Measurements from ENCODE around the gene IFNL4. TPM values are rescaled to one million over a fixed set of nuclear protein-coding genes. Genes with fewer than 3 reads are reported as not detected.

IFNL4 gene
- polyA plus RNA-seq, 3 donors, result not detected

DNA sequence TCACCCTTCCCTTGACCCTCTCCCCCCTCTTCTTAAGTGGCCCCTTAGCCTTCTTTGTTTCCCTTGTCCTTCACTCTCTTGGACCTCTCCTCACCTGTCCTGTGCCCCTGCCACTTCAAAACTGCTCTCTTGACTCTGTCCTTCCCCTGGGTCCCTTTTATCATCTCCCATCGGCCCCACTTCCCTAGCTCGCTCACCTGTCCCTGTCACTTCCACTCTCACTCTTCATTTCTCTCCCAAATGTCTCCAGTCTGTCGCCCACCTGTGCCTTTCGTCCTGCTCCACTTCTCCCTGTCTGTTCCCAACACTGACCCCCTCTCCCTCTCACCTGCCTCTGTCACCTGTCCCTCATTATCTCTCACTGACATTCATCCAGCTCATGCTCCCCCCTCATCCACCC, 48.2 kb upstream of the IFNL4 start:
- Mint-ChIP-seq H3K4me1 (no peaks in the 10 kb centered on the region), H3K27me3 (ENCODE audit: low read depth in 3 of 3) (peaks cover 0 to 5% (median 3%) of the 10 kb centered on the region in 3 donors), H3K9me3 (no peaks in the 10 kb centered on the region), H3K27ac (no peak overlapping the region), H3K4me3 (no peak overlapping the region), H3K36me3 (no peaks in the 10 kb centered on the region)
- WGBS (ENCODE audit: insufficient coverage), result 93% methylated on average over 4 of the region's 4 CpGs
- Histone ChIP-seq H4K20me1 (ENCODE audit: insufficient read depth, low read length) (no peaks in the 10 kb centered on the region), H3K27me3 (ENCODE audit: control insufficient read depth in 2 of 2, insufficient read depth in 2 of 2, low read length in 2 of 2) (no peaks in the 10 kb centered on the region), H3K4me2 (replicated peaks; ENCODE audit: extremely low read depth, low read length, poor library complexity, severe bottlenecking) (no peak overlapping the region), H3K36me3 (replicated peaks in 1 of 2; ENCODE audit: control insufficient read depth in 1 of 2, insufficient read depth in 2 of 2, low read length in 2 of 2) (no peaks in the 10 kb centered on the region), H3K9ac (ENCODE audit: insufficient read depth, low read length, poor library complexity, severe bottlenecking) (no peak overlapping the region), H3K4me3 (replicated peaks in 1 of 3; ENCODE audit: low read depth in 2 of 3, low read length in 3 of 3) (no peak overlapping the region), H3K79me2 (ENCODE audit: insufficient read depth, low read length) (no peaks in the 10 kb centered on the region), H3K4me1 (ENCODE audit: control insufficient read depth in 1 of 2, insufficient read depth in 2 of 2, low read length in 2 of 2) (no peaks in the 10 kb centered on the region), H2AFZ (ENCODE audit: insufficient read depth, low read depth, low read length, poor library complexity, severe bottlenecking) (no peak overlapping the region), H3K27ac (ENCODE audit: low read depth in 1 of 2, low read length in 2 of 2) (no peak overlapping the region), H3K9me3 (replicated peaks in 1 of 2; ENCODE audit: control insufficient read depth in 1 of 2, insufficient read depth in 1 of 2, low read length in 2 of 2) (no peaks in the 10 kb centered on the region)
- DNase-seq, result no peak
- TF ChIP-seq, protein P1, sequence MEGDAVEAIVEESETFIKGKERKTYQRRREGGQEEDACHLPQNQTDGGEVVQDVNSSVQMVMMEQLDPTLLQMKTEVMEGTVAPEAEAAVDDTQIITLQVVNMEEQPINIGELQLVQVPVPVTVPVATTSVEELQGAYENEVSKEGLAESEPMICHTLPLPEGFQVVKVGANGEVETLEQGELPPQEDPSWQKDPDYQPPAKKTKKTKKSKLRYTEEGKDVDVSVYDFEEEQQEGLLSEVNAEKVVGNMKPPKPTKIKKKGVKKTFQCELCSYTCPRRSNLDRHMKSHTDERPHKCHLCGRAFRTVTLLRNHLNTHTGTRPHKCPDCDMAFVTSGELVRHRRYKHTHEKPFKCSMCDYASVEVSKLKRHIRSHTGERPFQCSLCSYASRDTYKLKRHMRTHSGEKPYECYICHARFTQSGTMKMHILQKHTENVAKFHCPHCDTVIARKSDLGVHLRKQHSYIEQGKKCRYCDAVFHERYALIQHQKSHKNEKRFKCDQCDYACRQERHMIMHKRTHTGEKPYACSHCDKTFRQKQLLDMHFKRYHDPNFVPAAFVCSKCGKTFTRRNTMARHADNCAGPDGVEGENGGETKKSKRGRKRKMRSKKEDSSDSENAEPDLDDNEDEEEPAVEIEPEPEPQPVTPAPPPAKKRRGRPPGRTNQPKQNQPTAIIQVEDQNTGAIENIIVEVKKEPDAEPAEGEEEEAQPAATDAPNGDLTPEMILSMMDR (IDR thresholded peaks at IDR 0.05), result no peak
- intact Hi-C loops (cut with micrococcal nuclease), result no loop called here

DNA sequence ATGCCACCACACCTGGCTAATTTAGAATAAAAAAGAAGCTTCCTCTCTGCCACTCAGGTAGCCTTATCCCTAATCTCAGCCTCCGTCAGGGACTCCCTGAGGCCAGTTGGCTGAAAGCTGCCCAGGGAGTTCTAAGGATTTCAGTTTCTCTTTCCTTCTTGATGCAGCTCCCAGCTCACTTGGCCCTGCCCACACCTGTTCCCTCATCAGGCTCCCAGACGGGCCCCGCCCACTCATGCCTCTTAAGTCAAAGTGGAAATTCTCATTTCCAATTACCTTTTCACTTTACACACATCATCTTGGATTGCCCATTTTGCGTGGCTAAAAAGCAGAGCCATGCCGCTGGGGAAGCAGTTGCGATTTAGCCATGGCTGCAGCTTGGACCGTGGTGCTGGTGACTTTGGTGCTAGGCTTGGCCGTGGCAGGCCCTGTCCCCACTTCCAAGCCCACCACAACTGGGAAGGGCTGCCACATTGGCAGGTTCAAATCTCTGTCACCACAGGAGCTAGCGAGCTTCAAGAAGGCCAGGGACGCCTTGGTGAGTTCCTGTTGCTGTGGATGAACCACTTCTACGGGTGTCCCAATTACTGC, 47.5 kb upstream of the IFNL4 start, which contains the start of gene IFNL1:
TSS of gene IFNL1 (plus strand) at position 353 of the 591 bp plus-strand sequence. CDS start at position 368, 15 bp downstream.
- Mint-ChIP-seq H3K27ac (no peak within 1 kb of the TSS), H3K9me3 (no peaks in the 10 kb centered on the region), H3K27me3 (ENCODE audit: low read depth in 3 of 3) (peaks cover 1 to 5% (median 3%) of the 10 kb centered on the region in 3 donors), H3K4me1 (no peaks in the 10 kb centered on the region), H3K36me3 (no peaks in the 10 kb centered on the region), H3K4me3 (no peak within 1 kb of the TSS)
- Histone ChIP-seq H3K36me3 (replicated peaks in 1 of 2; ENCODE audit: control insufficient read depth in 1 of 2, insufficient read depth in 2 of 2, low read length in 2 of 2) (no peaks in the 10 kb centered on the region), H3K4me1 (ENCODE audit: control insufficient read depth in 1 of 2, insufficient read depth in 2 of 2, low read length in 2 of 2) (no peaks in the 10 kb centered on the region), H3K79me2 (ENCODE audit: insufficient read depth, low read length) (no peaks in the 10 kb centered on the region), H3K27ac (ENCODE audit: low read depth in 1 of 2, low read length in 2 of 2) (no peak within 1 kb of the TSS), H3K27me3 (ENCODE audit: control insufficient read depth in 2 of 2, insufficient read depth in 2 of 2, low read length in 2 of 2) (no peaks in the 10 kb centered on the region), H3K4me3 (replicated peaks in 1 of 3; ENCODE audit: low read depth in 2 of 3, low read length in 3 of 3) (no peak within 1 kb of the TSS), H3K9me3 (replicated peaks in 1 of 2; ENCODE audit: control insufficient read depth in 1 of 2, insufficient read depth in 1 of 2, low read length in 2 of 2) (no peaks in the 10 kb centered on the region), H3K4me2 (replicated peaks; ENCODE audit: extremely low read depth, low read length, poor library complexity, severe bottlenecking) (no peak within 1 kb of the TSS), H4K20me1 (ENCODE audit: insufficient read depth, low read length) (no peaks in the 10 kb centered on the region), H3K9ac (ENCODE audit: insufficient read depth, low read length, poor library complexity, severe bottlenecking) (no peak within 1 kb of the TSS), H2AFZ (ENCODE audit: insufficient read depth, low read depth, low read length, poor library complexity, severe bottlenecking) (no peak within 1 kb of the TSS)
- TF ChIP-seq, protein P1 (IDR thresholded peaks at IDR 0.05), result no peak
- no peak for DNase-seq
- WGBS (ENCODE audit: insufficient coverage), result 93% methylated on average over 11 of the region's 11 CpGs
- intact Hi-C loops (cut with micrococcal nuclease), result no loop called here

Measured in CD14-positive monocyte (primary cell).